DMS 273 treated with DMSO at 0.1 percent for 48 hours (cell line): ENCODE results near the gene CD244.
"Not testable (repeated sequence)": the region's sequence is repeated elsewhere in the genome, so short reads cannot be mapped to it uniquely, and the experiment has no call there.

ENCODE experiments used
- DNase-seq: peaks from one replicate; lab custom pipeline; 2025; lab: John Stamatoyannopoulos, UW

CD244 gene, protein sequence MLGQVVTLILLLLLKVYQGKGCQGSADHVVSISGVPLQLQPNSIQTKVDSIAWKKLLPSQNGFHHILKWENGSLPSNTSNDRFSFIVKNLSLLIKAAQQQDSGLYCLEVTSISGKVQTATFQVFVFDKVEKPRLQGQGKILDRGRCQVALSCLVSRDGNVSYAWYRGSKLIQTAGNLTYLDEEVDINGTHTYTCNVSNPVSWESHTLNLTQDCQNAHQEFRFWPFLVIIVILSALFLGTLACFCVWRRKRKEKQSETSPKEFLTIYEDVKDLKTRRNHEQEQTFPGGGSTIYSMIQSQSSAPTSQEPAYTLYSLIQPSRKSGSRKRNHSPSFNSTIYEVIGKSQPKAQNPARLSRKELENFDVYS

DNA sequence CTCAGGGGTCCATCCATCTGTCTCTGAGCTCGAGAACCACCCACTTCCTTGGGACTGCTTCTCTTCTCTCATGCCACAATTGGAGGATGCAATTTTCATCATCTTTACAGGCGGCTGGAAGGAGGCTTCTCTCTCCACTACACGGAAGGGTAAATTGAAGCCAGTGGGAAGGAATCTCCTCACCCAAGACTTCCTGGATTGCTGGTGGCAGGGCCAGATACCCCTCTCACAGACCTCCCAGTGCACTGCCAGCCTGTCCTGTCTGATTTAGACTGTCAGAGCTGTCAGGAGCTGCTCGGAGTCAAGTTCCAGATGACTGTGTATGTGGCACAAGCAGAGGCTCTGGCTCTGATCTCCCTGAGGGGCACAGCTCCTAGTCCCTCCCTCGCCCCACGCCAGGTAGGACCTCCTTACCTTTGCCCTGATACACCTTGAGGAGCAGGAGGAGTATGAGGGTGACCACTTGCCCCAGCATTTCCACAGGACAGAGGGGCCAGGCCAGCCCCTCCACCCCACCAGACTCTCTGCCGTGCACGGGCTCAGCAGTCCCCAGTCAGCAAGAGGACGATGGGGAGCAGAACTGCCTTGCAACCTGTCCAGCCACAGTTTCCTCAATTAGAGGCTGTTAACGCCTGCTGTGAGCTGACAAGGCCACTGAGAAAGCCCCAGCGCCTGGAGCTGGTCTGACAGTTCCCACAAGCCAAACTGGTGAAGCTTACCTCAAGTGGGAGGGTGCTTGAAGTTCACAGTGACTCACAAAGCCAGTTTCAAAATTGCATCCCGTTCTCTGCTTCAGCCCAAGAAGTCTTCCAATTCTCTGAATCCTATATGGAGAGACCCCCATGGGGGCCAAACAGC, at the start of gene CD244:
TSS of gene CD244 (minus strand) at position 685 of the 858 bp plus-strand sequence. CDS start at position 475, 210 bp downstream.
- no peak for DNase-seq

- no peak for DNase-seq
These were observed 49.2 kb upstream of the CD244 start for GRCh38 chr1:160911925-160912324.

DNA sequence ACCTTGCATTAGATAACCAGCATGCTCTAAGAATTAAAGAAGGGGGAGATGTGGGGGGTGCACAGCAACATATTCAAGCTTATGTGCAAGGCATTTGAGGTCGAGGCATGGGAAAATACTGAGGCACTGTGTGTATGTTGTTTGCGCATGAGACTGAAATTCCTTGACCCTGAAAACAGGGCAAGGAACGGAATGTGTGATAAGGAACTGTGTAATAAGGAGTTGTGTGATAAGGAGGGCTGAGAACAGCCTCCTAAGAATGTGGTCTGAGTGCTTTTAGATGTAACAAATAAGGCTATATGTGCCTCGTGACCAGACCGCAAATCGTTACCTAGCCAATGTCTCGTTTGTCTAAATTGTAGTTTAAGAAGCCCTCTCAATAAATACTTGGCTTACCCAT, 48.8 kb upstream of the CD244 start:
- no peak for DNase-seq

GRCh38 chr1:160910170-160910750, 47.6 kb upstream of the CD244 start:
- DNase-seq, result no peak

DNA sequence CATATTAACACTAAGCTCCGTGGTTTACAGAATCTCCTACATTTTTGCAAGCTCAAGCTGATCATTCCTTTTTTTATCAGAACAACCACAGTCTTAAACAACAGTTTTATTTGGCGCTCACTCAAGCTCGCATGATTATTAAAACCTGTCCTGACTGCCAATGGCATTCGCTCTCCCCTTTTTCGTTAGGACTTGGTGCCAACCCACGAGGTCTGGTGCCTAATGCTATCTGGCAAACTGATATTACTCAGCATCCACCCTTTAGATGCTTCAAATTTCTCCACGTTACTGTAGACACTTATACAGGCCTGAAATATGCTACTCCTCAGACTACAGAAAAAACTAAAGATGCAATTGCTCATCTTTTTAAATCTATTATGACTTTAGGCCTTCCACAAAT, 45.3 kb upstream of the CD244 start:
- no peak for DNase-seq

DNA sequence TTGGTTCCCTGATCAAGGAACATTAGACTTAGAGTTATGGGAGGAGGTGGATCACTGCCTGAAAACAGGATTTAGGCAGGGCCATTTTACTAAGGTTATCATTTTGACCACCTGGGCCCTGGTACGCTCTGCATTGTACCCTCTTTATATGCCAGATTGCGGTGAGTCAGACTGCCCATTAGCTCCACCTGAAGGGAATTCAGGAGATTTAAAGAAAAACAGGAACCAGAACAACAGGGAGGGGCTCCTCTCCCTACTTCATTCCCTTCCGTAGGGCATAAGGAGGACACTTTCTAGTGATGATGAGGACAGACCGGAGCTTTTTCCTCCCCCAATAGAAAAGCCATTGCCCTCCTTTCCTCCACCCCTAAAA, 42.9 kb upstream of the CD244 start:
- DNase-seq, result no peak

DNA sequence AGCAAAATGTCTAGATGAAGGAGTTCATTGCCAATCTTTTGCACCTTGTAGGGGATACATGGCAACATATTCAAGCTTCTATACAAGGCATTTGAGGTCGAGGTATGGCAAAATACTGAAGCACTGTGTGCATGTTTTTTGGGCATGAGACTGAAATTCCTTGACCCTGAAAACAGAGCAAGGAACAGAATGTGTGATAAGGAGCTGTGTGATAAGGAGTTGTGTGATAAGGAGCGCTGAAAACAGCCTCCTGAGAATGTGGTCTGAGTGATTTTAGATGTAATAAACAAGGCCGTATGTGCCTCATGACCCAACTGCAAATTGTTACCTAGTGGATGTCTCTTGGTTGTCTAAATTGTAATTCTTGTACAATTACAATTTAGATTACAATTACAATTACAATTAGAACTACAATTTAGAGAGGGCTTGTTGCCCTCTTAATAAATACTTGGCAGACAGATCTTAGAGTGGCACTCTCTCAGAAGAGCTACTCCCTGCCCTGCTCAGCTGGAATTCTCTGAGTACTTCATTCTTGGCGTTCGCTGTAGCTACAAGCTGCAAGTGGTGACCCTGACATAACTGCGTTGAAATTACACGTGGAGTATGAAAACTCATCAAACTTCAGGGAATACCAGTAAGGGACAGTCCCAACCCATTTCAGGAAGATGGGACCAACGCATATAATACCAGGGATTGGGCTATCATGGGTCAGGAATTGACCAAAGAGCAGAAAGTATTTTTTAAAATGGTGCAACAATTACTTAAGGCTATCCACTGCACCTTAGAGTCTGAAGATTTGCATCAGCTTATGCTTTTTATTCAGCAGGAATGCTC, 42.3 kb upstream of the CD244 start:
- no peak for DNase-seq

- not testable (repeated sequence) for DNase-seq
These were observed 39.6 kb upstream of the CD244 start for GRCh38 chr1:160902251-160902650.

DNA sequence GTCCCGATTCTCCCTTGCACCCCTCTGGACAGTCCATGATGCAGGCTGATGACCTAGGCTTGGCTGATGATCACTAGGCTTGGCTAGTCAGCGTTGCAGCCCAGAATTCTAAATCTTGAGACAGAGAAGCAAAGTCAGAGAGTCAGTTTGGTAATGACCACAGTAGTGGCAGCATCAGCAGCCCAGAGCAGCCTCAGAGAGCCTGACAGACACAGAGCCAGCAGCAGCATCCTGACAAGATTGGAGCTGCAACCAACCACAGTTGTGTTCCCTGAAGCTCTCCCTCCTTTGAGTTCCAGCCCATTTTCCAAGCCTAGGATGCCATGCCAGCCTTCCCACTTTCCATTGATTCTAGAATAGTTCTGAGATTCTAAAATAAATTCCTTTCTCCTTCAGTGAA, 39.1 kb upstream of the CD244 start:
- DNase-seq, result no peak

GRCh38 chr1:160900683-160901082, 38.0 kb upstream of the CD244 start:
- DNase-seq, result not testable (repeated sequence)

- not testable (repeated sequence) for DNase-seq
These were observed 31.9 kb upstream of the CD244 start for GRCh38 chr1:160894368-160895135.

- DNase-seq, result no peak
These were observed 28.8 kb upstream of the CD244 start for GRCh38 chr1:160891474-160891873.

DNA sequence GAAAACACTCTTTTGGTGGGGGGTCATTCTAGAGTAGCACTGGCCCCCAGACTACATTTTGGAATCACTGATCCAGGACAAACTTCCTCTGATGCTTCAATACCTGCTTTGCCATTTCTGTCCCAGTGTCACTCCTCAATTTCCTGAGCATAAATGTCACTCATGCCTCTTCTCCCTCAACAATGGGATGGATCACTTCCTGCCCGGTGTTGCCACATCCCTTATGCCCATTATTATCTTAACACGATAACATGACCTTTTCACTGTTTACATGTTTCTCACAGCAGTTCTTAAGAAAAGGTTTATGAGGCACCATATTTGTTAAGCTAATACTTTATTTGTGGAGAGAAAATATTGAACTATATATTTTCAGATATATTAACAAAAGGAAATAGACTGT, 26.2 kb upstream of the CD244 start:
- no peak for DNase-seq

- no peak for DNase-seq
These were observed 24.4 kb upstream of the CD244 start for GRCh38 chr1:160887071-160887470.

DNA sequence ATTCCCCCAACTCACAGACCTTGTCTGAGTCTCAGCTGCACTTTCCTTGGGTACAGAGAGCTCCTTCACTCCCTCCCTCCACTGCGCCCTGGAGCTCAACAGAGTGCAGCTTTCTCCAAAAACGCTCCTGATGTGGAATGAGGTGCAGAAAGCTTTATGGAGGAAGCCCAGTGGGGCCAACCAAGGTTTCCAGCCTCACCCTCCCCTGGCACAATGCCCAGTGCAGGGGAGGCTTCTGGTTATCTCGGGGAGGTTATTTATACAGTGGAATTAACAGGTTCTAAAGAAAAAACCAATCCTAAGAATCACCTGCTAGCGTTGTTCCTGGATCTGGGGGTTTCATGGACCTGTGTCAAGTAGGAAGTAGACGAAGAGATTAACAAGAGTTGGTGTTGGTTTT, 22.4 kb upstream of the CD244 start, which contains the start of gene ITLN1:
TSS of gene ITLN1 (minus strand) at position 139 of the 400 bp plus-strand sequence. CDS start 303 bp downstream, outside the sequence.
- DNase-seq, result no peak

DNA sequence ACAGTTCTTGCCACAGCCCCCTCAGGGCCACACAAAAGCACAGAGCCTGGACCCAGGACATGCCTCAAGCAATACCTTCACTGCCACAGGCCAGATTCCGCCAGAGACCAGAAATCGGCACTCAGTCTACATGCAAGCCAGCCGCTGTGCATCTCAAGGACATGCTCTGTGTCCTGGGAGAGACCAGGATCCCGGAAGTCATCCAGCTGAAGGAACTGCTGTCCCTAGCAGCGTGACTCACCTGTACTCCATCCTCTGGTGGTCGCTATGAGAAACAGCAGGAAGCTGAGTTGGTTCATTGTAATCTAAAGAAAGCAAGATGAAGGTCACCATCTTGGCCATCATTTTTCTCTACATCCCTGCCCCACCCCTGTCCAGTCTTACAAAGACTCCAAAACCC, 21.9 kb upstream of the CD244 start:
- no peak for DNase-seq

- no peak for DNase-seq
These were observed 21.2 kb upstream of the CD244 start for GRCh38 chr1:160883581-160884513.

DNA sequence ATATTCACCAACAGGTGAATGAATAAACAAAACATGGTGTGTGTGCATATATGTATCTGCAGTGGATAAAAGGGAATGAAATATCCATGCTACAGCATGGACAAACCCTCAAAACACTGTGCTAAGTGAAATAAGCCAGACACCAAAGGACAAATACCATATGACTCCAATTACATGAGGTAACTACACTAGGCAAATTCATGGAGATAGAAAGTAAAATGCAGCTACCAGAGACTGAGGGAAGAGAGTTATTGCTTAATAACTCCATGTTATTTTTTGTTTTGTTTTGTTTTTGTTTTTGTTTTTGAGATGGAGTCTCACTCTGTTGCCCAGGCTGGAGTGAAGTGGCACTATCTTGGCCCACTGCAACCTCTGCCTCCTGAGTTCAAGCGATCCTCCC, 19.9 kb upstream of the CD244 start:
- no peak for DNase-seq

- DNase-seq, result not testable (repeated sequence)
These were observed 18.6 kb upstream of the CD244 start for GRCh38 chr1:160881264-160881663.

DNA sequence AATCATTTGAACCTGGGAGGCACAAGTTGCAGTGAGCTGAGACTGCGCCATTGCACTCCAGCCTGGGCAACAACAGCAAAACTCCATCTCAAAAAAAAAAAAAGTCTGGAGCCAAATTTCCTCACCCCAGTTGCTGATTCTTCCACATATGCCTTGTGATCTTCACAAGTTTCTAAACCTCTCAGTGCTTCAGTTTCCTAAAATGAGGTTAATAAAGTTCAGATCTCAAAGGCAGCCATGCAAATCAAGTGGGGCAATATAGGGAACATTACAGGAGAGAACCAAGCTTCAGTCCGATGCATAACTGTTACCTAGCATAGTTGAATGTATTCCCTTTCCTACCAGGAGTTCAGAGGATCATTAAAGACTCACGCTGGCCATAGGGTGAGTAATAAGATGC, 17.5 kb upstream of the CD244 start:
- no peak for DNase-seq
